GM12872 (cell line): ENCODE data around the gene SYPL2.

ENCODE experiments used
- TF ChIP-seq, protein P1 (sequence below): IDR thresholded peaks from 3 replicates; pipeline ENCODE4 v1.5.1; 2011; ENCODE audit warnings: low read depth, mild to moderate bottlenecking, low read length, moderate library complexity; ENCODE audit not compliant: insufficient read depth

Gene SYPL2

DNA sequence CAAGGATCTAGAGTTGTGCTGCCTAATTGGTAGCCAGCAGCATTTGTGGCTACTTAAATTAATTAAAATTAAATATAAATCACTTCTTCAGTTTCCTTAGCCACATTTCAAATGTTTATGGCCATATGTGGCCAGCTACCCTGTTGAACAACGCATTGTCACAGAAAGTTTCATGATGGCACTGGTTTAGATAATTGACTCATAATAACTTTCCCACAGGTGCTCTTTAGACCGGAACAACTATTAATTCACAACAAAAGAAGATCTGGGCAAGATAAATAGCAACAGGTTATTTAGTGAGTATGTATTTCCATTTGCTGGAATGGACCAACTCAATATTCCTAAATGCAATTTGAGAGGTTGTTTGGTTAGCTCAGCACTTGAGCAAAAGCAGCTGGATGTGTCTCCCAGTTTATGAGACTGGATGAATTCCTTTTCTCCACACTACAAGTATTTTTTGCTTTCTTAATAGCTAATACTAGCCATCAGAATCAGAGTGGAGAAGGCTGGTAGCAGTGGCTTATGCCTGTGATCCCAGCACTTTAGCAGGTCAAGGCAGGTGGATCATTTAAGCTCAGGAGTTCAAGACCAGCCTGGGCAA lies 46.9 kb downstream of the SYPL2 start:
- TF ChIP-seq, protein P1, sequence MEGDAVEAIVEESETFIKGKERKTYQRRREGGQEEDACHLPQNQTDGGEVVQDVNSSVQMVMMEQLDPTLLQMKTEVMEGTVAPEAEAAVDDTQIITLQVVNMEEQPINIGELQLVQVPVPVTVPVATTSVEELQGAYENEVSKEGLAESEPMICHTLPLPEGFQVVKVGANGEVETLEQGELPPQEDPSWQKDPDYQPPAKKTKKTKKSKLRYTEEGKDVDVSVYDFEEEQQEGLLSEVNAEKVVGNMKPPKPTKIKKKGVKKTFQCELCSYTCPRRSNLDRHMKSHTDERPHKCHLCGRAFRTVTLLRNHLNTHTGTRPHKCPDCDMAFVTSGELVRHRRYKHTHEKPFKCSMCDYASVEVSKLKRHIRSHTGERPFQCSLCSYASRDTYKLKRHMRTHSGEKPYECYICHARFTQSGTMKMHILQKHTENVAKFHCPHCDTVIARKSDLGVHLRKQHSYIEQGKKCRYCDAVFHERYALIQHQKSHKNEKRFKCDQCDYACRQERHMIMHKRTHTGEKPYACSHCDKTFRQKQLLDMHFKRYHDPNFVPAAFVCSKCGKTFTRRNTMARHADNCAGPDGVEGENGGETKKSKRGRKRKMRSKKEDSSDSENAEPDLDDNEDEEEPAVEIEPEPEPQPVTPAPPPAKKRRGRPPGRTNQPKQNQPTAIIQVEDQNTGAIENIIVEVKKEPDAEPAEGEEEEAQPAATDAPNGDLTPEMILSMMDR, result no peak

DNA sequence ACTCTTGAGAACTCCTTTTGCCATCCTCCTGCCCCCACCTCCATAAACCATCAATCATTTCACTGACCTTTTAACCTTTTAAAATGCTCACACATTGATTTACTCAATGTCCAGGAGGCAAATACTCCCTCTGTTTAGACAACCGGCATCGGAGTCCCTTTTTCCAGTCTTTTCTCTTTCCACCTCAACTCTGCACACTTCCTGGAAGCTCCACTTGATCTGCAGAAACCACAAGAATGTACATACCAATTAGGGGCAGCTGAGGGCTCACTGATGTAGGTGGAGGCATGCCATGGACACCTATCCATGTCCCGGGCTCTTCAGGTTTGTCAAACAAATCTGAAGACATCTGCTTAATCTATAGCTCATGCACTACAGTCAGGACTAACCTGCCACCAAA lies 48.5 kb downstream of the SYPL2 start:
- TF ChIP-seq, protein P1, result no peak

DNA sequence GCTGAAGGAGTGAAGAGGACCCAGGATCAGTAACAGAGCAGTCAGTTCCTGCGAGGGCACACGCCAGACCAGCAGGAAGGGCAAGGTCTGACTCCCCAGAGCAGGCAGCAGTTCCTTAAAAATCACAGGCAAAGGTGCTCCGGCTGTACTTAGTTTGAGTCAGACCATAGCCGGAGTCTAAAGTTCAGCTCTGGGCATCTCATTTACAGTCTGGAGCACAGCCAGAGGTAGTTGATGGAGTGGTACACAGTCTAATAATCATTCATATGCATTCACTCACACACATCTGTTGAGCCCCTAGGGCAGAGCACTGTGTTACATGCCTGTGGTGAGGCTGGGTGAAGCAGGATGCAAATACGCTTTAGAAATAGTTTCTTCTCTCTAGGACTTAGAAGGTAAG lies 50.5 kb downstream of the SYPL2 start:
- TF ChIP-seq, protein P1, result no peak

GRCh38 chr1:109517337-109517736 lies 51.0 kb downstream of the SYPL2 start:
- TF ChIP-seq, protein P1, result no peak

- TF ChIP-seq, protein P1, result no peak
Measured at GRCh38 chr1:109521002-109521951, 54.9 kb downstream of the SYPL2 start.

GRCh38 chr1:109522026-109522425 lies 55.7 kb downstream of the SYPL2 start:
- TF ChIP-seq, protein P1, result no peak

GRCh38 chr1:109523706-109524105 lies 57.4 kb downstream of the SYPL2 start:
- TF ChIP-seq, protein P1, result no peak
